HEK293 (cell line): Measurements from ENCODE around the gene HEATR9.
A peak's percentile ranks its signal among the peaks of the same experiment; 100 is the strongest.

ENCODE experiments used
- CTCF ChIA-PET: fragments of 350-600 bp; formaldehyde crosslinking; extraction: SDS; loops from one replicate; lab custom pipeline; 2021; ENCODE audit warnings: antibody characterized with exemption; lab: Yijun Ruan, JAX
- POLR2A ChIA-PET: fragments of 300-600 bp; formaldehyde crosslinking; extraction: SDS; loops from one replicate; lab custom pipeline; 2020; ENCODE audit warnings: antibody characterized with exemption, inconsistent platforms; lab: Yijun Ruan, JAX
- H3K27ac ChIP-seq: fragments of 200-500 bp; sonication (Bioruptor generic); 2 replicates; pipeline ENCODE4 v1.5.1; 2014; ENCODE audit warnings: low read depth, low read length, control low read depth, inconsistent platforms; ENCODE audit errors: extremely low read depth
- H3K36me3 ChIP-seq, 2 experiments: fragments of 200-500 bp in 1 of 2; sonication (Bioruptor generic) in 1 of 2; 1 replicate in 1 of 2; 2 replicates in 1 of 2; pipeline ENCODE4 v1.5.1; 2014 to 2017; ENCODE audit warnings: inconsistent platforms in 2 of 2, low read length in 2 of 2; ENCODE audit not compliant: control insufficient read depth in 2 of 2, insufficient read depth in 1 of 2
- H3K4me1 ChIP-seq: fragments of 200-500 bp; sonication (Bioruptor generic); 2 replicates; pipeline ENCODE4 v1.5.1; 2014; ENCODE audit warnings: mild to moderate bottlenecking, low read length, inconsistent platforms; ENCODE audit not compliant: control insufficient read depth, insufficient read depth
- H3K4me3 ChIP-seq: 2 replicates; pipeline ENCODE4 v1.5.1; 2011; ENCODE audit warnings: low read depth, mild to moderate bottlenecking, control low read depth, low read length, moderate library complexity
- H3K9me3 ChIP-seq: fragments of 200-500 bp; sonication (Bioruptor generic); 2 replicates; pipeline ENCODE4 v1.5.1; 2014; ENCODE audit warnings: low read depth, low read length, inconsistent platforms; ENCODE audit not compliant: control insufficient read depth, insufficient read depth
- GFI1B ChIP-seq: fragments of 450-650 bp; formaldehyde crosslinking; IDR thresholded peaks from 2 replicates; pipeline ENCODE4 v1.5.1; 2016; ENCODE audit warnings: missing biosample characterization, missing genetic modification characterization
- GLI2 ChIP-seq: fragments of 450-650 bp; formaldehyde crosslinking; IDR thresholded peaks from 2 replicates; pipeline ENCODE4; 2017; ENCODE audit warnings: missing biosample characterization, missing genetic modification characterization, low read depth, borderline replicate concordance
- PBX3 ChIP-seq: sonication (generic); formaldehyde crosslinking; IDR thresholded peaks from 2 replicates; pipeline ENCODE4 v1.8.1; 2022; ENCODE audit warnings: mild to moderate bottlenecking, moderate library complexity, missing genetic modification reagents
- PRDM10 ChIP-seq: fragments of 450-650 bp; formaldehyde crosslinking; IDR thresholded peaks from 2 replicates; pipeline ENCODE4 v1.5.1; 2016; ENCODE audit warnings: missing biosample characterization, missing genetic modification characterization
- PRDM6 ChIP-seq: fragments of 450-650 bp; formaldehyde crosslinking; IDR thresholded peaks from 2 replicates; pipeline ENCODE4 v1.5.1; 2017; ENCODE audit warnings: missing biosample characterization, missing genetic modification characterization
- TRIM28 ChIP-seq: IDR thresholded peaks from 2 replicates; pipeline ENCODE4 v1.6.1; 2011; ENCODE audit warnings: low read length, control low read depth, borderline replicate concordance
- TSHZ1 ChIP-seq: fragments of 450-650 bp; formaldehyde crosslinking; IDR thresholded peaks from 2 replicates; pipeline ENCODE4 v1.5.1; 2016; ENCODE audit warnings: missing biosample characterization, missing genetic modification characterization, borderline replicate concordance
- ZBTB11 ChIP-seq: fragments of 450-650 bp; formaldehyde crosslinking; conservative IDR thresholded peaks from 2 replicates; pipeline ENCODE4 v1.5.1; 2016; ENCODE audit warnings: low read depth, missing biosample characterization, missing genetic modification characterization
- ZBTB26 ChIP-seq: fragments of 450-650 bp; formaldehyde crosslinking; optimal IDR thresholded peaks from 2 replicates; pipeline ENCODE3; 2016; ENCODE audit warnings: missing biosample characterization, mild to moderate bottlenecking, missing genetic modification characterization
- ZBTB48 ChIP-seq: fragments of 450-650 bp; formaldehyde crosslinking; IDR thresholded peaks from 2 replicates; pipeline ENCODE4 v1.5.1; 2016; ENCODE audit warnings: missing biosample characterization, missing genetic modification characterization
- ZFP41 ChIP-seq: fragments of 450-650 bp; formaldehyde crosslinking; IDR thresholded peaks from 2 replicates; pipeline ENCODE4 v1.5.1; 2016; ENCODE audit warnings: missing biosample characterization, missing genetic modification characterization, borderline replicate concordance
- ZNF138 ChIP-seq: fragments of 450-650 bp; formaldehyde crosslinking; IDR thresholded peaks from 2 replicates; pipeline ENCODE4 v1.5.1; 2016; ENCODE audit warnings: missing biosample characterization, missing genetic modification characterization, borderline replicate concordance
- ZNF146 ChIP-seq: fragments of 450-650 bp; formaldehyde crosslinking; IDR thresholded peaks from 2 replicates; pipeline ENCODE4 v1.5.1; 2016; ENCODE audit warnings: missing biosample characterization, missing genetic modification characterization
- ZNF211 ChIP-seq: fragments of 450-650 bp; formaldehyde crosslinking; IDR thresholded peaks from 2 replicates; pipeline ENCODE4 v1.5.1; 2016; ENCODE audit warnings: low read depth, missing biosample characterization, missing genetic modification characterization
- ZNF350 ChIP-seq: fragments of 450-650 bp; formaldehyde crosslinking; IDR thresholded peaks from 2 replicates; pipeline ENCODE4 v1.5.0; 2017; ENCODE audit warnings: missing biosample characterization, mild to moderate bottlenecking, missing genetic modification characterization
- ZNF513 ChIP-seq: fragments of 450-650 bp; IDR thresholded peaks from 2 replicates; pipeline ENCODE4 v1.5.1; 2018; ENCODE audit warnings: missing biosample characterization, missing genetic modification characterization
- ZNF558 ChIP-seq: fragments of 450-650 bp; formaldehyde crosslinking; IDR thresholded peaks from 2 replicates; pipeline ENCODE4 v1.5.1; 2016; ENCODE audit warnings: missing biosample characterization, missing genetic modification characterization
- ZNF571 ChIP-seq: fragments of 450-650 bp; formaldehyde crosslinking; IDR thresholded peaks from 2 replicates; pipeline ENCODE4 v1.5.0; 2017; ENCODE audit warnings: missing biosample characterization, missing genetic modification characterization
- ZNF707 ChIP-seq: fragments of 450-650 bp; formaldehyde crosslinking; IDR thresholded peaks from 2 replicates; pipeline ENCODE4 v1.5.1; 2016; ENCODE audit warnings: missing biosample characterization, missing genetic modification characterization
- ZNF768 ChIP-seq: fragments of 450-650 bp; formaldehyde crosslinking; IDR thresholded peaks from 2 replicates; pipeline ENCODE4 v1.5.1; 2018; ENCODE audit warnings: missing biosample characterization, mild to moderate bottlenecking, missing genetic modification characterization

HEATR9 gene

GRCh38 chr17:35809855-35810461 is 58.7 kb downstream of the HEATR9 start:
- peak overlapping the region; percentile 98 for H3K4me3 ChIP-seq
- H3K27ac ChIP-seq = peak overlapping the region; percentile 96
- CTCF ChIA-PET = interaction anchor here (0.7 to 5.8 kb wide), 7 partner anchors 9 to 63 kb away, joined by 3 to 118 read pairs (median 4); no protein-coding TSS in a partner anchor
- no peaks in the 10 kb centered on the region for H3K9me3 ChIP-seq
- H3K4me1 ChIP-seq = peaks cover 15% of the 10 kb centered on the region
- H3K36me3 ChIP-seq = peaks cover 27% of the 10 kb centered on the region in 2 experiments
- POLR2A ChIA-PET = interaction anchor here (0.7 to 3.2 kb wide), 17 partner anchors 9 to 437 kb away, joined by 3 to 85 read pairs (median 8); partner anchors contain the start of genes MMP28, RDM1 and SLFN11
- TF ChIP-seq ZNF350 (no peak), ZNF138 (no peak), PRDM6 (no peak), ZNF558 (tag by site-specific recombination) (no peak), TSHZ1 (no peak), ZNF146 (tag by site-specific recombination) (no peak), ZNF513 (tag by site-specific recombination) (no peak), TRIM28 (no peak), ZBTB11 (tag by site-specific recombination) (0 out of 2 replicates have a peak, but pooled peaks have one; percentile 6), ZNF211 (tag by site-specific recombination) (no peak), ZNF707 (no peak), ZNF571 (tag by site-specific recombination) (no peak), GLI2 (tag by site-specific recombination) (no peak), PBX3 (CRISPR knock-in tag) (no peak), ZBTB48 (tag by site-specific recombination) (no peak), ZFP41 (tag by site-specific recombination) (no peak), ZBTB26 (tag by site-specific recombination) (no peak), PRDM10 (peak; percentile 68), GFI1B (tag by site-specific recombination) (0 out of 2 replicates have a peak, but pooled peaks have one; percentile 1), ZNF768 (no peak)
